Activated CD4-positive, alpha-beta T cell treated with anti-CD3 and anti-CD28 coated beads, Interleukin-2, Interleukin-4, amounts not matched to agents 100 ng/mL and 50 ng/mL, durations not matched to agents 16 hours and 8 hours (primary cell): ENCODE results near the gene CDH6.

Experiments
- DNase-seq: peaks from one replicate; pipeline ENCODE4 v3.0.0-alpha.2; 2020; ENCODE audit warnings: low spot score

CDH6 gene

GRCh38 chr5:31377274-31377946, 183.9 kb downstream of the CDH6 start:
- no peak for DNase-seq

DNA sequence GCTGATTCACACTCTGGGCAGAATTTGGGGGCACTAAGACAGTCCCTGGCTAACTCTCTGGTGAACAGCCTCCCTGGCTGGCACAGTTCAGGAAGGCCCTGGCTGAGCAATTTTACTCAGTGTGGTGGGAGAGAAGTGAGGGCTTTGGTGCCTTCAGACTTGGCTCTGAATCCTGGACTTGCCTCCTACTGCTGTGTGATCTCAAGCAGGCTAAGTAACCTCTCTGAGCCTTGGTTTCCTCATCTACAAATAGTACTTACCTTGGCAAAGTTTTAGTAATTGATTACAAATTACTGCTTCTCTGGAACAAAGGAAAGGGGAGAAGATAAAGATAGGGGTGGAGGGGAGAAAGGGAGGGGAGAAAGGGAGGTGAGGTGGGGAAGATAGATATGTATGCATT, 184.7 kb downstream of the CDH6 start:
- no peak for DNase-seq
